CD14-positive monocyte (primary cell): ENCODE measurements around the gene FBXO11. TPM values are rescaled to one million over a fixed set of nuclear protein-coding genes. Genes with fewer than 3 reads are reported as not detected.

Experiments used
- DNase-seq, 3 donors: peaks; one replicate each; pipeline ENCODE4 v3.0.0-alpha.2; 2011 to 2022
- H2AFZ ChIP-seq: 2 replicates; pipeline ENCODE4 v1.6.0; 2012; ENCODE audit warnings: mild to moderate bottlenecking, low read depth, low read length, inconsistent platforms; ENCODE audit not compliant: insufficient read depth, poor library complexity, severe bottlenecking
- H3K27ac ChIP-seq, 2 donors: 1 replicate in 1 of 2; 2 replicates in 1 of 2; pipeline ENCODE4 v1.5.1; 2012 to 2013; ENCODE audit warnings: low read length in 2 of 2, control low read depth in 1 of 2, inconsistent platforms in 1 of 2, low read depth in 1 of 2, mild to moderate bottlenecking in 1 of 2
- H3K27me3 ChIP-seq, 2 donors: one replicate each; pipeline versions ENCODE4 v1.6.0 to v1.6.1; 2011 to 2013; ENCODE audit warnings: low read length in 2 of 2; ENCODE audit not compliant: control insufficient read depth in 2 of 2, insufficient read depth in 2 of 2
- H3K36me3 ChIP-seq, 2 donors: replicated peaks in 1 of 2; 1 replicate in 1 of 2; 2 replicates in 1 of 2; pipeline versions ENCODE4 v1.5.1 to v1.6.1; 2012 to 2013; ENCODE audit warnings: low read length in 2 of 2, control low read depth in 1 of 2, inconsistent platforms in 1 of 2, mild to moderate bottlenecking in 1 of 2; ENCODE audit not compliant: insufficient read depth in 2 of 2, control insufficient read depth in 1 of 2
- H3K4me1 ChIP-seq, 2 donors: 1 replicate in 1 of 2; 2 replicates in 1 of 2; pipeline versions ENCODE4 v1.5.1 to v1.6.1; 2012 to 2013; ENCODE audit warnings: low read length in 2 of 2, control low read depth in 1 of 2, inconsistent platforms in 1 of 2, mild to moderate bottlenecking in 1 of 2, moderate library complexity in 1 of 2; ENCODE audit not compliant: insufficient read depth in 2 of 2, control insufficient read depth in 1 of 2
- H3K4me2 ChIP-seq: replicated peaks from 2 replicates; pipeline ENCODE3; 2012; ENCODE audit warnings: low read length, moderate library complexity, mild to moderate bottlenecking; ENCODE audit not compliant: poor library complexity, severe bottlenecking; ENCODE audit errors: extremely low read depth
- H3K4me3 ChIP-seq, 3 experiments: fragments of 200-600 bp in 1 of 3; sonication (generic) in 1 of 3; replicated peaks in 1 of 3; 1 replicate in 2 of 3; 2 replicates in 1 of 3; pipeline ENCODE4 v1.5.1; 2011 to 2013; ENCODE audit warnings: low read length in 3 of 3, mild to moderate bottlenecking in 3 of 3, control low read depth in 2 of 3, low read depth in 2 of 3, inconsistent platforms in 1 of 3, moderate library complexity in 1 of 3
- H3K79me2 ChIP-seq: 2 replicates; pipeline ENCODE4 v1.6.0; 2012; ENCODE audit warnings: mild to moderate bottlenecking, control low read depth, inconsistent platforms, low read length, moderate library complexity; ENCODE audit not compliant: insufficient read depth
- H3K9ac ChIP-seq: 2 replicates; pipeline ENCODE4 v1.6.0; 2017; ENCODE audit warnings: low read length, mild to moderate bottlenecking; ENCODE audit not compliant: insufficient read depth, poor library complexity, severe bottlenecking
- H3K9me3 ChIP-seq, 2 donors: replicated peaks in 1 of 2; 1 replicate in 1 of 2; 2 replicates in 1 of 2; pipeline versions ENCODE4 v1.5.1 to v1.6.1; 2012 to 2013; ENCODE audit warnings: low read length in 2 of 2, control low read depth in 1 of 2; ENCODE audit not compliant: control insufficient read depth in 1 of 2, insufficient read depth in 1 of 2
- H4K20me1 ChIP-seq: 2 replicates; pipeline ENCODE4 v1.6.0; 2012; ENCODE audit warnings: mild to moderate bottlenecking, low read length, control low read depth, moderate library complexity; ENCODE audit not compliant: insufficient read depth
- H3K27ac Mint-ChIP-seq, 7 donors: one replicate each; pipeline ENCODE4 v1.8.0; 2020; ENCODE audit warnings: mild to moderate bottlenecking in 7 of 7, mixed read lengths in 7 of 7, moderate library complexity in 6 of 7, inconsistent platforms in 2 of 7
- H3K27me3 Mint-ChIP-seq, 3 donors: one replicate each; pipeline ENCODE4 v1.8.0; 2021 to 2022; ENCODE audit warnings: low read depth in 3 of 3, mild to moderate bottlenecking in 3 of 3, mixed read lengths in 3 of 3, moderate library complexity in 3 of 3, inconsistent platforms in 1 of 3
- H3K36me3 Mint-ChIP-seq, 2 donors: one replicate each; pipeline ENCODE4 v1.8.0; 2020; ENCODE audit warnings: mixed read lengths in 2 of 2, inconsistent platforms in 1 of 2, mild to moderate bottlenecking in 1 of 2
- H3K4me1 Mint-ChIP-seq: one replicate; pipeline ENCODE4 v1.8.0; 2020; ENCODE audit warnings: mild to moderate bottlenecking, mixed read lengths
- H3K4me3 Mint-ChIP-seq, 2 donors: one replicate each; pipeline ENCODE4 v1.8.0; 2020; ENCODE audit warnings: mild to moderate bottlenecking in 2 of 2, mixed read lengths in 2 of 2, moderate library complexity in 1 of 2
- H3K9me3 Mint-ChIP-seq, 7 donors: one replicate each; pipeline ENCODE4 v1.8.0; 2020 to 2022; ENCODE audit warnings: mixed read lengths in 7 of 7, mild to moderate bottlenecking in 6 of 7, moderate library complexity in 6 of 7, inconsistent platforms in 2 of 7
- CTCF ChIP-seq: fragments of 200-600 bp; IDR thresholded peaks from one replicate; pipeline ENCODE4 v1.8.0; 2022; ENCODE audit warnings: antibody characterized with exemption, mild to moderate bottlenecking
- WGBS: methylation state at CpG from one replicate; pipeline ENCODE4 v1.1.5; 2013; ENCODE audit warnings: missing lambda C conversion rate; ENCODE audit not compliant: insufficient coverage; 5-methylcytosine and 5-hydroxymethylcytosine counted together
- intact Hi-C, 2 donors: fragments of 100-400 bp; cut with micrococcal nuclease; formaldehyde crosslinking; loops; one replicate each; pipeline versions ENCODE4 v1.15.0 to v1.15.1; 2023
- polyA plus RNA-seq, 3 donors: library from polyadenylated mRNA; depleted of rRNA in 1 of 3; unstranded in 2 of 3; stranded (reverse) in 1 of 3; fragments of 300-500 nt in 2 of 3; fragments of >200 nt in 1 of 3; fragmentation: Illumina TruSeq in 2 of 3; gene quantifications; 1 replicate in 2 of 3; 2 replicates in 1 of 3; pipeline ENCODE4 v1.2.3, GENCODE V29; 2012 to 2021

Gene FBXO11
- polyA plus RNA-seq, 3 donors, result 2.2 to 51.3 (median 4.6) TPM

- H3K36me3 ChIP-seq, result peaks cover 72 to 86% of the 10 kb centered on the region in 2 donors
- no peak overlapping the region for H3K9ac ChIP-seq
- H4K20me1 ChIP-seq, result peaks cover 82% of the 10 kb centered on the region
- no peak overlapping the region for H3K4me3 ChIP-seq
- Mint-ChIP-seq H3K36me3 (peaks cover 74 to 89% of the 10 kb centered on the region in 2 donors), H3K9me3 (peaks cover 0 to 11% (median 7%) of the 10 kb centered on the region in 7 donors), H3K27ac (peak overlapping the region in 1 of 7 donors; percentile 10), H3K4me3 (no peak overlapping the region), H3K27me3 (no peaks in the 10 kb centered on the region), H3K4me1 (peaks cover 37% of the 10 kb centered on the region)
- peaks cover 6 to 12% of the 10 kb centered on the region in 2 donors for H3K9me3 ChIP-seq
- no peak overlapping the region for H2AFZ ChIP-seq
- H3K4me1 ChIP-seq, result peaks cover 24% of the 10 kb centered on the region in 2 donors
- TF ChIP-seq CTCF, result no peak
- no peak for DNase-seq
- intact Hi-C loops, result no loop called here
- no peak overlapping the region for H3K27ac ChIP-seq
- H3K4me2 ChIP-seq, result no peak overlapping the region
- peaks cover 47% of the 10 kb centered on the region for H3K79me2 ChIP-seq
- WGBS, result no CpG with 5 or more reads among the region's 7 CpGs
- no peaks in the 10 kb centered on the region for H3K27me3 ChIP-seq
Measured at GRCh38 chr2:47803363-47803762, 102.9 kb downstream of the FBXO11 start.

- peaks cover 89% of the 10 kb centered on the region for H4K20me1 ChIP-seq
- H3K27me3 Mint-ChIP-seq, result no peaks in the 10 kb centered on the region
- peaks cover 30 to 34% of the 10 kb centered on the region in 2 donors for H3K4me1 ChIP-seq
- H3K36me3 Mint-ChIP-seq, result peaks cover 73 to 85% of the 10 kb centered on the region in 2 donors
- no peaks in the 10 kb centered on the region for H3K27me3 ChIP-seq
- peaks cover 62% of the 10 kb centered on the region for H3K79me2 ChIP-seq
- H3K9ac ChIP-seq, result no peak overlapping the region
- peaks cover 6 to 12% of the 10 kb centered on the region in 2 donors for H3K9me3 ChIP-seq
- WGBS, result no CpG with 5 or more reads among the region's 3 CpGs
- no peak overlapping the region for H3K27ac Mint-ChIP-seq
- H2AFZ ChIP-seq, result no peak overlapping the region
- TF ChIP-seq CTCF, result no peak
- H3K4me1 Mint-ChIP-seq, result peaks cover 43% of the 10 kb centered on the region
- no peak overlapping the region for H3K4me3 ChIP-seq
- no peak overlapping the region for H3K4me3 Mint-ChIP-seq
- peaks cover 0 to 11% (median 7%) of the 10 kb centered on the region in 7 donors for H3K9me3 Mint-ChIP-seq
- peaks cover 63 to 85% of the 10 kb centered on the region in 2 donors for H3K36me3 ChIP-seq
- DNase-seq, result no peak
- H3K4me2 ChIP-seq, result no peak overlapping the region
- no peak overlapping the region for H3K27ac ChIP-seq
- intact Hi-C loops, result no loop called here
Measured at GRCh38 chr2:47801118-47801517, 105.2 kb downstream of the FBXO11 start.
